ENCODE data around the gene AGAP1.

DNA sequence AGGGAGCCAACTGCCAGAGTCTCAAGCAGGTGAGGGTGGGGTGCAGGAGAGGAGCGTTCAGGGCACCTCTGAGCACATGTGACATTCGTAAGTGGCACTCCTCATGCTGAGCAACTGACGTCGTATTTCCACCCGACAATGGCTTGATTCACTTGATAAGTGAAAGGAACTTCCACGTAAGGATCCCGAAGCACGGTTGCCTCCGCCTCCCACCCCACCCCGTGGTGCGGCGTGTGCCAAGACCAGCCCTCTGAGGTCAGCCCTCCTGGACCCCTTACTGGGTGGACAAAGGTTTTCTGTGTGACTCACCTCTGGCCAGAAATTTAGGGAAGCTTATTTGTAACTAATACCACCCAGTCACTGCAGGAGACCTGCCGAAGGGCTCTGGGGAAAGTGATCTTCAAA lies 59.9 kb downstream of the AGAP1 start:
- TF ChIP-seq TAF1 (IDR thresholded peaks at IDR 0.05; ENCODE audit: low read depth) (no peak), EZH2 (IDR thresholded peaks at IDR 0.05; ENCODE audit: borderline replicate concordance, insufficient read depth, low read length, poor library complexity, severe bottlenecking) (no peak), EP300 (conservative IDR thresholded peaks at IDR 0.05; ENCODE audit: poor library complexity, severe bottlenecking) (no peak), RAD21 (conservative IDR thresholded peaks at IDR 0.05) (no peak)
- TF ChIP-seq, protein P1, sequence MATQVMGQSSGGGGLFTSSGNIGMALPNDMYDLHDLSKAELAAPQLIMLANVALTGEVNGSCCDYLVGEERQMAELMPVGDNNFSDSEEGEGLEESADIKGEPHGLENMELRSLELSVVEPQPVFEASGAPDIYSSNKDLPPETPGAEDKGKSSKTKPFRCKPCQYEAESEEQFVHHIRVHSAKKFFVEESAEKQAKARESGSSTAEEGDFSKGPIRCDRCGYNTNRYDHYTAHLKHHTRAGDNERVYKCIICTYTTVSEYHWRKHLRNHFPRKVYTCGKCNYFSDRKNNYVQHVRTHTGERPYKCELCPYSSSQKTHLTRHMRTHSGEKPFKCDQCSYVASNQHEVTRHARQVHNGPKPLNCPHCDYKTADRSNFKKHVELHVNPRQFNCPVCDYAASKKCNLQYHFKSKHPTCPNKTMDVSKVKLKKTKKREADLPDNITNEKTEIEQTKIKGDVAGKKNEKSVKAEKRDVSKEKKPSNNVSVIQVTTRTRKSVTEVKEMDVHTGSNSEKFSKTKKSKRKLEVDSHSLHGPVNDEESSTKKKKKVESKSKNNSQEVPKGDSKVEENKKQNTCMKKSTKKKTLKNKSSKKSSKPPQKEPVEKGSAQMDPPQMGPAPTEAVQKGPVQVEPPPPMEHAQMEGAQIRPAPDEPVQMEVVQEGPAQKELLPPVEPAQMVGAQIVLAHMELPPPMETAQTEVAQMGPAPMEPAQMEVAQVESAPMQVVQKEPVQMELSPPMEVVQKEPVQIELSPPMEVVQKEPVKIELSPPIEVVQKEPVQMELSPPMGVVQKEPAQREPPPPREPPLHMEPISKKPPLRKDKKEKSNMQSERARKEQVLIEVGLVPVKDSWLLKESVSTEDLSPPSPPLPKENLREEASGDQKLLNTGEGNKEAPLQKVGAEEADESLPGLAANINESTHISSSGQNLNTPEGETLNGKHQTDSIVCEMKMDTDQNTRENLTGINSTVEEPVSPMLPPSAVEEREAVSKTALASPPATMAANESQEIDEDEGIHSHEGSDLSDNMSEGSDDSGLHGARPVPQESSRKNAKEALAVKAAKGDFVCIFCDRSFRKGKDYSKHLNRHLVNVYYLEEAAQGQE (IDR thresholded peaks at IDR 0.05; ENCODE audit: borderline replicate concordance): no peak
- TF ChIP-seq, protein P2, sequence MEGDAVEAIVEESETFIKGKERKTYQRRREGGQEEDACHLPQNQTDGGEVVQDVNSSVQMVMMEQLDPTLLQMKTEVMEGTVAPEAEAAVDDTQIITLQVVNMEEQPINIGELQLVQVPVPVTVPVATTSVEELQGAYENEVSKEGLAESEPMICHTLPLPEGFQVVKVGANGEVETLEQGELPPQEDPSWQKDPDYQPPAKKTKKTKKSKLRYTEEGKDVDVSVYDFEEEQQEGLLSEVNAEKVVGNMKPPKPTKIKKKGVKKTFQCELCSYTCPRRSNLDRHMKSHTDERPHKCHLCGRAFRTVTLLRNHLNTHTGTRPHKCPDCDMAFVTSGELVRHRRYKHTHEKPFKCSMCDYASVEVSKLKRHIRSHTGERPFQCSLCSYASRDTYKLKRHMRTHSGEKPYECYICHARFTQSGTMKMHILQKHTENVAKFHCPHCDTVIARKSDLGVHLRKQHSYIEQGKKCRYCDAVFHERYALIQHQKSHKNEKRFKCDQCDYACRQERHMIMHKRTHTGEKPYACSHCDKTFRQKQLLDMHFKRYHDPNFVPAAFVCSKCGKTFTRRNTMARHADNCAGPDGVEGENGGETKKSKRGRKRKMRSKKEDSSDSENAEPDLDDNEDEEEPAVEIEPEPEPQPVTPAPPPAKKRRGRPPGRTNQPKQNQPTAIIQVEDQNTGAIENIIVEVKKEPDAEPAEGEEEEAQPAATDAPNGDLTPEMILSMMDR (IDR thresholded peaks at IDR 0.05; ENCODE audit: poor library complexity, severe bottlenecking): no peak

Measured in neural cell (in vitro differentiated cells).